CD4-positive, alpha-beta memory T cell (primary cell): Measurements from ENCODE around the gene HMGN5. TPM values are rescaled to one million over a fixed set of nuclear protein-coding genes. Genes with fewer than 3 reads are reported as not detected.

Experiments used
- CTCF ChIA-PET: fragments of 350-600 bp; sonication (Branson Sonifier 250); formaldehyde crosslinking; loops from one replicate; lab custom pipeline; 2021; ENCODE audit warnings: inconsistent platforms; ENCODE audit not compliant: partially characterized antibody; lab: Charles Lee
- POLR2A ChIA-PET: fragments of 350-600 bp; sonication (Branson Sonifier 250); formaldehyde crosslinking; loops from one replicate; lab custom pipeline; 2021; ENCODE audit not compliant: partially characterized antibody; lab: Charles Lee
- DNase-seq, 5 donors: peaks; one replicate each; pipeline versions ENCODE4 v3.0.0 to v3.0.0-alpha.2; 2020 to 2022; ENCODE audit warnings: mixed read lengths in 1 of 5
- H3K27ac ChIP-seq: one replicate; pipeline ENCODE4 v1.7.0; 2013; ENCODE audit warnings: low read depth, low read length
- H3K27me3 ChIP-seq: 2 replicates; pipeline ENCODE4 v1.7.0; 2013; ENCODE audit warnings: mild to moderate bottlenecking, low read length, moderate library complexity; ENCODE audit not compliant: insufficient read depth
- H3K36me3 ChIP-seq: 2 replicates; pipeline ENCODE4 v1.7.0; 2013; ENCODE audit warnings: mild to moderate bottlenecking, low read length, moderate library complexity; ENCODE audit not compliant: insufficient read depth
- H3K4me1 ChIP-seq: 2 replicates; pipeline ENCODE4 v1.7.0; 2013; ENCODE audit warnings: mild to moderate bottlenecking, low read length, moderate library complexity; ENCODE audit not compliant: insufficient read depth
- H3K4me3 ChIP-seq, 2 donors: one replicate each; pipeline ENCODE4 v1.7.0; 2013; ENCODE audit warnings: low read length in 2 of 2, mild to moderate bottlenecking in 1 of 2
- H3K9me3 ChIP-seq, 2 donors: one replicate each; pipeline ENCODE4 v1.7.0; 2013; ENCODE audit warnings: low read length in 2 of 2, control low read depth in 1 of 2; ENCODE audit not compliant: control insufficient read depth in 1 of 2
- H3K27ac Mint-ChIP-seq, 7 donors: one replicate each; pipeline ENCODE4 v1.8.0; 2020 to 2021; ENCODE audit warnings: mixed read lengths in 7 of 7, mild to moderate bottlenecking in 6 of 7, inconsistent platforms in 3 of 7, moderate library complexity in 3 of 7
- H3K27me3 Mint-ChIP-seq, 2 donors: one replicate each; pipeline ENCODE4 v1.8.0; 2020 to 2021; ENCODE audit warnings: mixed read lengths in 2 of 2
- H3K36me3 Mint-ChIP-seq, 2 donors: one replicate each; pipeline ENCODE4 v1.8.0; 2020 to 2021; ENCODE audit warnings: mixed read lengths in 2 of 2, inconsistent platforms in 1 of 2, mild to moderate bottlenecking in 1 of 2
- H3K4me1 Mint-ChIP-seq, 4 donors: one replicate each; pipeline ENCODE4 v1.8.0; 2020 to 2021; ENCODE audit warnings: mixed read lengths in 4 of 4, mild to moderate bottlenecking in 1 of 4
- H3K4me3 Mint-ChIP-seq, 8 donors: one replicate each; pipeline ENCODE4 v1.8.0; 2020 to 2021; ENCODE audit warnings: mixed read lengths in 8 of 8, mild to moderate bottlenecking in 7 of 8, moderate library complexity in 6 of 8, inconsistent platforms in 3 of 8
- H3K9me3 Mint-ChIP-seq, 8 donors: one replicate each; pipeline ENCODE4 v1.8.0; 2020 to 2021; ENCODE audit warnings: mixed read lengths in 8 of 8, mild to moderate bottlenecking in 5 of 8, inconsistent platforms in 3 of 8, moderate library complexity in 1 of 8
- intact Hi-C: fragments of 100-400 bp; cut with micrococcal nuclease; formaldehyde crosslinking; loops from one replicate; pipeline ENCODE4 v1.15.1; 2023
- polyA plus RNA-seq, 2 donors: library from polyadenylated mRNA; unstranded; fragments of 300-500 nt; fragmentation: Illumina TruSeq; gene quantifications; one replicate each; pipeline ENCODE4 v1.2.3, GENCODE V29; 2021
- total RNA-seq, 2 experiments: library from RNA; stranded (reverse); gene quantifications; one replicate each; pipeline ENCODE4 v1.2.3, GENCODE V29; 2021

HMGN5 gene
- total and polyA plus RNA-seq, 4 experiments from 2014 or later = 1.8 to 5.5 (median 2.4) TPM

GRCh38 chrX:81121513-81122363, 80.0 kb downstream of the HMGN5 start:
- no peaks in the 10 kb centered on the region for H3K9me3 ChIP-seq
- no peaks in the 10 kb centered on the region for H3K36me3 ChIP-seq
- H3K27me3 ChIP-seq = no peaks in the 10 kb centered on the region
- H3K27ac ChIP-seq = peak overlapping the region; percentile 37
- Mint-ChIP-seq H3K36me3 (peaks cover 0 to 6% of the 10 kb centered on the region in 2 donors), H3K4me3 (peak overlapping the region; percentile 87 to 98 (median 94)), H3K9me3 (no peaks in the 10 kb centered on the region), H3K4me1 (peaks cover 3 to 15% (median 7%) of the 10 kb centered on the region in 4 donors), H3K27ac (peak overlapping the region; percentile 27 to 96 (median 78)), H3K27me3 (peaks cover 1 to 2% of the 10 kb centered on the region in 2 donors)
- DNase-seq = peak; percentile 84 to 88 (median 85)
- POLR2A ChIA-PET = no interaction called here
- CTCF ChIA-PET = interaction anchor here (1.9 kb wide), 1 partner anchor 75 kb away, joined by 4 read pairs; no protein-coding TSS in a partner anchor
- no peaks in the 10 kb centered on the region for H3K4me1 ChIP-seq
- H3K4me3 ChIP-seq = peak overlapping the region; percentile 62 to 86
- intact Hi-C loops = loop anchor here (1.0 to 2.0 kb wide), 2 partner anchors 81 to 312 kb away; partner anchors contain the start of genes BRWD3 and SH3BGRL

DNA sequence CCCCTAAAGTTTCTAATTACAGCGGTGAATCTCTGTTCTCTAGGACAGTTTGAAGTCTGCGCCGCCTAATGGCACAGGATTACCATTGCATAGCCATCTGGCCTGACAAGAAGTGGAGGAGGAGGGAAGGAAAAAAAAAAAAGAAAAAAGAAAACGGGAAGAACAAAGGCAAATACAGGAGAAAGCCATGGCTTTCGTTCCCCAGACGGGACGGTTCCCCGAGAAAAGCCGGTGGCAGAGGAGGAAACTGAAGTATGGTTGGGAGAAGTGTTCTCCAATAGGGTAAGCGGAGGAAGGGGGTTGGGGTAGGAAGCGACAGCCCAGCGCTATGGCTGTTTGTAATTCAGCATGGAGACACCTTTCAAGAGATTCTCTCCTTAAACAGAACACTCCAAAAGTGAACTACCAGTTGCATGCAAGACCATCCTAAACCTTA, 80.8 kb downstream of the HMGN5 start:
- intact Hi-C loops = loop anchor here (1.0 to 2.0 kb wide), 3 partner anchors 82 to 312 kb away; partner anchors contain the start of genes BRWD3 and SH3BGRL
- H3K36me3 ChIP-seq = no peaks in the 10 kb centered on the region
- H3K4me1 ChIP-seq = no peaks in the 10 kb centered on the region
- H3K4me3 ChIP-seq = peak overlapping the region; percentile 62 to 86
- Mint-ChIP-seq H3K4me1 (peaks cover 3 to 15% (median 7%) of the 10 kb centered on the region in 4 donors), H3K27me3 (peaks cover 1 to 2% of the 10 kb centered on the region in 2 donors), H3K4me3 (peak overlapping the region; percentile 87 to 98 (median 94)), H3K27ac (peak overlapping the region in 6 of 7 donors; percentile 27 to 96 (median 84)), H3K9me3 (no peaks in the 10 kb centered on the region), H3K36me3 (peaks cover 0 to 6% of the 10 kb centered on the region in 2 donors)
- peak overlapping the region; percentile 37 for H3K27ac ChIP-seq
- H3K27me3 ChIP-seq = no peaks in the 10 kb centered on the region
- POLR2A ChIA-PET = interaction anchor here (1.0 kb wide), 1 partner anchor 312 kb away, joined by 3 read pairs; no protein-coding TSS in a partner anchor
- no peaks in the 10 kb centered on the region for H3K9me3 ChIP-seq
- CTCF ChIA-PET = interaction anchor here (0.8 to 1.9 kb wide), 2 partner anchors 10 to 75 kb away, joined by 3 to 4 read pairs; no protein-coding TSS in a partner anchor
- peak; percentile 21 to 43 (median 39) for DNase-seq

GRCh38 chrX:81120258-81120935, 81.3 kb downstream of the HMGN5 start:
- H3K27me3 Mint-ChIP-seq = peaks cover 1 to 2% of the 10 kb centered on the region in 2 donors
- no peaks in the 10 kb centered on the region for H3K4me1 ChIP-seq
- H3K36me3 Mint-ChIP-seq = peaks cover 0 to 6% of the 10 kb centered on the region in 2 donors
- H3K27ac Mint-ChIP-seq = peak overlapping the region in 5 of 7 donors; percentile 27 to 96 (median 74)
- no peaks in the 10 kb centered on the region for H3K36me3 ChIP-seq
- CTCF ChIA-PET = interaction anchor here (0.8 to 1.9 kb wide), 2 partner anchors 10 to 76 kb away, joined by 3 to 4 read pairs; no protein-coding TSS in a partner anchor
- H3K4me1 Mint-ChIP-seq = peaks cover 3 to 15% (median 7%) of the 10 kb centered on the region in 4 donors
- H3K9me3 Mint-ChIP-seq = no peaks in the 10 kb centered on the region
- H3K9me3 ChIP-seq = no peaks in the 10 kb centered on the region
- DNase-seq = no peak
- no peaks in the 10 kb centered on the region for H3K27me3 ChIP-seq
- POLR2A ChIA-PET = interaction anchor here (1.0 kb wide), 1 partner anchor 311 kb away, joined by 3 read pairs; no protein-coding TSS in a partner anchor
- peak overlapping the region; percentile 62 to 86 for H3K4me3 ChIP-seq
- intact Hi-C loops = loop anchor here (1.0 to 2.0 kb wide), 2 partner anchors 82 to 243 kb away; partner anchors contain the start of gene SH3BGRL
- H3K27ac ChIP-seq = no peak overlapping the region
- peak overlapping the region; percentile 87 to 98 (median 94) for H3K4me3 Mint-ChIP-seq

GRCh38 chrX:81114757-81115156, 87.0 kb downstream of the HMGN5 start:
- Mint-ChIP-seq H3K27me3 (no peaks in the 10 kb centered on the region), H3K4me3 (no peak overlapping the region), H3K4me1 (peaks cover 2 to 3% (median 3%) of the 10 kb centered on the region in 4 donors), H3K9me3 (peaks cover 0 to 2% (median 0%) of the 10 kb centered on the region in 8 donors), H3K27ac (no peak overlapping the region), H3K36me3 (no peaks in the 10 kb centered on the region)
- H3K4me3 ChIP-seq = no peak overlapping the region
- ChIA-PET CTCF (no interaction called here), POLR2A (no interaction called here)
- no peaks in the 10 kb centered on the region for H3K4me1 ChIP-seq
- DNase-seq = no peak
- no peak overlapping the region for H3K27ac ChIP-seq
- no peaks in the 10 kb centered on the region for H3K27me3 ChIP-seq
- intact Hi-C loops = no loop called here
- no peaks in the 10 kb centered on the region for H3K9me3 ChIP-seq
- no peaks in the 10 kb centered on the region for H3K36me3 ChIP-seq

- no peaks in the 10 kb centered on the region for H3K4me1 Mint-ChIP-seq
- no peak overlapping the region for H3K27ac ChIP-seq
- peaks cover 0 to 13% (median 8%) of the 10 kb centered on the region in 8 donors for H3K9me3 Mint-ChIP-seq
- peaks cover 0 to 8% of the 10 kb centered on the region in 2 donors for H3K36me3 Mint-ChIP-seq
- H3K36me3 ChIP-seq = no peaks in the 10 kb centered on the region
- H3K4me3 ChIP-seq = no peak overlapping the region
- no peak overlapping the region for H3K27ac Mint-ChIP-seq
- POLR2A ChIA-PET = no interaction called here
- intact Hi-C loops = no loop called here
- CTCF ChIA-PET = no interaction called here
- no peaks in the 10 kb centered on the region for H3K27me3 ChIP-seq
- no peaks in the 10 kb centered on the region for H3K27me3 Mint-ChIP-seq
- H3K4me1 ChIP-seq = no peaks in the 10 kb centered on the region
- no peak overlapping the region for H3K4me3 Mint-ChIP-seq
- no peaks in the 10 kb centered on the region for H3K9me3 ChIP-seq
- DNase-seq = no peak
Measured at GRCh38 chrX:81110286-81110685, 91.4 kb downstream of the HMGN5 start.

- ChIA-PET CTCF (no interaction called here), POLR2A (no interaction called here)
- Histone ChIP-seq H3K27me3 (no peaks in the 10 kb centered on the region), H3K27ac (no peak overlapping the region), H3K9me3 (no peaks in the 10 kb centered on the region), H3K4me1 (no peaks in the 10 kb centered on the region), H3K4me3 (no peak overlapping the region), H3K36me3 (no peaks in the 10 kb centered on the region)
- intact Hi-C loops = no loop called here
- DNase-seq = no peak
- Mint-ChIP-seq H3K27ac (no peak overlapping the region), H3K4me3 (no peak overlapping the region), H3K9me3 (peaks cover 0 to 20% (median 5%) of the 10 kb centered on the region in 8 donors), H3K36me3 (no peaks in the 10 kb centered on the region), H3K27me3 (no peaks in the 10 kb centered on the region), H3K4me1 (no peaks in the 10 kb centered on the region)
Measured at GRCh38 chrX:81082649-81083048, 119.1 kb downstream of the HMGN5 start.
